Esophagus muscularis mucosa (tissue), 4 donors: ENCODE measurements around the gene RANBP17.

ENCODE experiments used
- CTCF ChIP-seq, 3 experiments: fragments of 200-600 bp in 2 of 3; fragments of 450-650 bp in 1 of 3; sonication (generic) in 2 of 3; IDR thresholded peaks; one replicate each; pipeline ENCODE4 v1.5.1; 2017 to 2019; ENCODE audit warnings: antibody characterized with exemption in 3 of 3, mild to moderate bottlenecking in 2 of 3, moderate library complexity in 1 of 3
- EP300 ChIP-seq: sonication (generic); formaldehyde crosslinking; IDR thresholded peaks from one replicate; pipeline ENCODE4 v1.6.1; 2017; ENCODE audit warnings: antibody characterized with exemption
- POLR2A ChIP-seq: fragments of 450-650 bp; IDR thresholded peaks from one replicate; pipeline ENCODE4 v1.6.1; 2017; ENCODE audit warnings: antibody characterized with exemption, moderate library complexity, mild to moderate bottlenecking, low read depth
- POLR2AphosphoS5 ChIP-seq, 2 donors: sonication (generic); formaldehyde crosslinking; IDR thresholded peaks; one replicate each; pipeline ENCODE4 v1.6.1; 2017; ENCODE audit warnings: antibody characterized with exemption in 2 of 2

- TF ChIP-seq CTCF (IDR thresholded peaks at IDR 0.05) (no peak), POLR2A (no peak), POLR2AphosphoS5 (IDR thresholded peaks at IDR 0.05) (no peak), EP300 (no peak)
These were observed 453.6 kb downstream of the RANBP17 start for GRCh38 chr5:171315386-171315891.
